Keratinocyte (primary cell): ENCODE results near the gene IL10RA.

Experiments used
- EZH2 ChIP-seq: IDR thresholded peaks from one replicate; pipeline ENCODE4 v1.6.1; 2012; ENCODE audit warnings: inconsistent platforms, mild to moderate bottlenecking, low read length, moderate library complexity
- TF ChIP-seq, protein P1 (sequence below), 3 experiments: IDR thresholded peaks in 1 of 3; conservative IDR thresholded peaks in 1 of 3; optimal IDR thresholded peaks in 1 of 3; 2 replicates in 2 of 3; 3 replicates in 1 of 3; pipeline versions ENCODE3 to v1.5.1; 2011; ENCODE audit warnings: low read length in 3 of 3, mild to moderate bottlenecking in 3 of 3, moderate library complexity in 2 of 3, control low read depth in 1 of 3, inconsistent platforms in 1 of 3; ENCODE audit not compliant: insufficient read depth in 2 of 3; ENCODE audit errors: extremely low read depth in 1 of 3

DNA sequence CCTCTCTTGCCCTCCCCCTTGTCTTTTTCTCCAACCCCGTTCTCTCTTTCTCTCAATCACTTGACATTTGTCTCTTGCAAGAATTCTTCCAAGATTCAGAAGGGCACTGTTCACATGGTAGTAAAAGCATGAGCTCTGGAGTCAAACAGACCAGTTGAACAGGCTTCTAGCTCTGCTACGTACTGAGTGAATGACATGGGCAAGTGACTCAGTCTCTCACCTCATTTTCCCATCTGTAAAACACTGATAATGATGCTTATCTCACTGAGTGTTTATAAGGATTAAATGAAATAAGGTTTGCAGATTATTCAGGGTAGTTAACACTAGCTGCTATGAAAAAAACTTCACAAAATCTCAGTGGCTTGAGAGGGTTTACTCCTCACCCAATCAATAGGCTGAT, 5.9 kb upstream of the IL10RA start:
- TF ChIP-seq EZH2, result no peak
- TF ChIP-seq, protein P1, sequence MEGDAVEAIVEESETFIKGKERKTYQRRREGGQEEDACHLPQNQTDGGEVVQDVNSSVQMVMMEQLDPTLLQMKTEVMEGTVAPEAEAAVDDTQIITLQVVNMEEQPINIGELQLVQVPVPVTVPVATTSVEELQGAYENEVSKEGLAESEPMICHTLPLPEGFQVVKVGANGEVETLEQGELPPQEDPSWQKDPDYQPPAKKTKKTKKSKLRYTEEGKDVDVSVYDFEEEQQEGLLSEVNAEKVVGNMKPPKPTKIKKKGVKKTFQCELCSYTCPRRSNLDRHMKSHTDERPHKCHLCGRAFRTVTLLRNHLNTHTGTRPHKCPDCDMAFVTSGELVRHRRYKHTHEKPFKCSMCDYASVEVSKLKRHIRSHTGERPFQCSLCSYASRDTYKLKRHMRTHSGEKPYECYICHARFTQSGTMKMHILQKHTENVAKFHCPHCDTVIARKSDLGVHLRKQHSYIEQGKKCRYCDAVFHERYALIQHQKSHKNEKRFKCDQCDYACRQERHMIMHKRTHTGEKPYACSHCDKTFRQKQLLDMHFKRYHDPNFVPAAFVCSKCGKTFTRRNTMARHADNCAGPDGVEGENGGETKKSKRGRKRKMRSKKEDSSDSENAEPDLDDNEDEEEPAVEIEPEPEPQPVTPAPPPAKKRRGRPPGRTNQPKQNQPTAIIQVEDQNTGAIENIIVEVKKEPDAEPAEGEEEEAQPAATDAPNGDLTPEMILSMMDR (optimal IDR thresholded peaks at IDR 0.05 in 1 of 3, IDR thresholded peaks at IDR 0.05 in 1 of 3, conservative IDR thresholded peaks at IDR 0.05 in 1 of 3; ENCODE audit: extremely low read depth in 1 of 3, insufficient read depth in 2 of 3, low read length in 3 of 3), result no peak
